MV-4-11 (cell line): ENCODE results near the gene ZSWIM1.
"Not testable (repeated sequence)": the region's sequence is repeated elsewhere in the genome, so short reads cannot be mapped to it uniquely, and the experiment has no call there.

ENCODE experiments used
- DNase-seq: peaks from one replicate; lab custom pipeline; 2025; lab: John Stamatoyannopoulos, UW

ZSWIM1 gene

DNA sequence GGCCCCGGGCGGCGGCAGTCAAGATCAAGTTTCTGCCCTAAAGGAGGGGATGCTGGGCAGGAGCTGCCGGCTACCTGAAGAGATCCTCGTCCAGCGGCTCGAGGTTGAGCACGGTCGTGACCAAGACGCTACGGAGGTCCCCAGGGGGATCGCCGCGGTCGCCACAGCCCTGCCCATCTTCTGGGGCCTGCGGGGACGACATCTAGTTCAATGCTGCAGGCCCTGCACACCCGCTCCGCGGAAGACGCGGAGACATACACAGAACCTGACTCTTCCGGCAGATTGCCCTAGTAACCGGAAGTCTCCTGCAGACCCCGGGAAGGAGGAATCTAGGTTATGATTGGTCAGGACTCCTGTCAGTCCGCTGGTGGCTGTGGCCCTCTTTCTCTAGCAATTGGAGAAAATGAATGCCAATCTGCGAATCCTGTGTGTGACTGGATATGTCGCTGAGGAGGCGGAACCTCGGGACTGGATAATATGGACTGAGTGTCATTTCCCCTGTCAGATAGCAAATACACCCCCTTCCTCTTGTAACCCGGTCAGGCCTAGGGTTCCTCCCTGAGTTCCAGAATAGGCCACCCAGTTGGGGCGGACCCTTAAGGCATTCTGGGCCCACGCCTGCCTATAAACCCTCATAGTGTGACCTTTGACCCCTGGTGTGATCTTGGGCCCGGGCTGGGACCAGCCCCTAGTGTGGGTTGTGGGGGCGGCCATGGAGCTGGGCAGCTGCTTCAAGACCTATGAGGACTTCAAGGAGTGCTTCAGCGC lies 23.7 kb upstream of the ZSWIM1 start, which contains the start of the genes ACOT8 and ZSWIM3:
Gene ACOT8 (minus strand): TSS at position 279 of the 768 bp plus-strand sequence. CDS start 77 bp downstream, at position 202.
Gene ZSWIM3 (plus strand): TSS at position 501 of the 768 bp plus-strand sequence. CDS start 212 bp downstream, at position 713.
- peak; percentile 100 for DNase-seq

DNA sequence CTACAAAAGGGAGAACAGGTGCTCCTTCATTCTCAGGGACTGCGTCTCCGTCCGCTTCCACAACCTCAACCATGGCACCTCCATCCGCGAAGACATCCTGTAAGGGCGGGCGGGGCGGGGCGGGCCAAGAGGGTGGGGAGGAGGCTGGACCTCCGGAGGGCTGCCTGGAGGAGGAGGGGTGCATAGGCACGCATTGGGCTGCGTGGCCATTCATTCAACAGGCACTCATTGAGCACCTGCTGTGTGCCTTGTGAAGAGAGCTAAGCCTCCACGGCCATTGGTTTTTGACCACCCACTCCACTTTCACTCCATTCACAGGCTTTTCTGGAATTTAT lies 23.2 kb upstream of the ZSWIM1 start:
- peak; percentile 56 for DNase-seq

DNA sequence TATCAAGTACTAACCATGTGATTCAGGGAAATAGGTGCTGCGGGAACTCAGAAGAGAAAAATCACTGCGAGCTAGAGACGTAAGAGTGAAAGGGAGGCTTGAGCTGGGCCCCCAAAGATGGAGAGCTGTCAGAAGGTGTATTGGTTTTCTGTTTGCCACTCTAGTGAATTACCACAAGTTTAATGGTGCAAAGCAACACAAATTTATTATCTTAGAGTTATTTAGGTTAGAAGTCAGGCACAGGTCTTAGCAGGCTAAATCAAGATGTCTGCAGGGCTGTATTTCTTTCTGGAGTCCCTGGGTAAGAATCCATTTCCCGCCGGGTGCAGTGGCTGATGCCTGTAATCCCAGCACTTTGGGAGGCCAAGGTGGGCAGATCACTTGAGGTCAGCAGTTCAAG lies 21.1 kb upstream of the ZSWIM1 start:
- DNase-seq: no peak

DNA sequence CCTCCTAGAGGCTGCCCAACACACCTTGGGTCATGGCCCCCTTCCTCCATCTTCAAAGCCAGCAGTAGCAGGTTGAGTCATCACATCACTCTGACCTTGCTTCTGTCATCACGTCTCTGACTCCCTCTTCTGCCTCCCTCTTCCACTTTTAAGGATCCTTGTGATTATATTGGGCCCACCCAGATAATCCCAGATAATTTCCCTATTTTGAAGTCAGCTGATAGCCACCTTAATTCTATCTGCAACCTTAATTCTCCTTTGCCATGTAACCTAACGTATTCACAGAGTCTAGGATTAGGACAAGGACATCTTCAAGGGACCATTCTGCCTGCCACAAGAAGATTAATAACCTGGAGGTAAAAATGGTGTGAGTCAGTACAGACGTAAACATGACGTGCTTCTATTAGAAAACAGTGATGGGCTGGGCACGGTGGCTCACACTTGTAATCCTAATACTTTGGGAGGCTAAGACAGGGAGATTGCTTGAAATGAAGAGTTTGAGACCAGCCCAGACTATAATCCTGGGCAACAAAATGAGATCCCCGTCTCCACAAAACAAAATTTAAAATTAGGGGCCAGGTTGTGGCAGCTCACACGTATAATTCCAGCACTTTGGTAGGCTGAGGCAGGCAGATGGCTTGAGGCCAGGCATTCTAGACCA lies 20.3 kb upstream of the ZSWIM1 start:
- DNase-seq: no peak

DNA sequence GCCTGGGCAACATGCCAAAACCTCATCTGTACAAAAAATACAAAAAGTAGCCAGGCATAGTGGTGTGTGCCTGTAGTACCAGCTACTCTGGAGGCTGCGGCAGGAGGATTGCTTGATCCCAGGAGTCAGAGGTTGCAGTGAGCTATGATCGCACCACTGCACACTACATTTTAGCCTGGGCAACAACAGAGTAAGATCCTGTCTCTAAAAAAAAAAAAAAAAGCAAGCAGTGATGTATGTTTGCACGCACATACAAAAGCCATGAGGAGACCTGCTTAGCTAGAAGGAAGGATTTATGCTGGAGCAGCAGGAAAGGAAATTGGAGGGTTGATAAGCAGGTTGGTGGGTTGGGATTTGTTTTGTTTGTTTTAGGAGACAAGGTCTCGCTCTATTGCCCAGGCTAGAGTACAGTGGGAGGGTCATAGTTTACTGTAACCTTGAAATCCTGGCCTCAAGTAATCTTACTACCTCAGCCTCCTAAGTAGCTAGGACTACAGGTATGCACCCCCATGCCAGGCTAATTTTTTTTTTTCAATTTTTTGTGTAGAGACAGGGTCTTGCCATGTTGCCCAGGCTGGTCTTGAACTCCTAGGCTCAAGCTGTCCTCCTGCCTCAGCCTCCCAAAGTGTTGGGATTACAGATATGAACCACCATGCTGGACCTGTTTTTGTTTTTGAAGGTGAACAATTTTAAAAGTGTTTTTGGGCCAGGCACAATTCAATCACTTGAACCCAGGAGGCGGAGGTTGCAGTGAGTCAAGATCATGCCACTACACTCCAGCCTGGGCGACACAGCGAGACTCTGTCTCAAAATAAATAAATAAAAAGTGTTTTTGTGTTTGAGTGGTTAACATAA lies 19.6 kb upstream of the ZSWIM1 start:
- no peak for DNase-seq

DNA sequence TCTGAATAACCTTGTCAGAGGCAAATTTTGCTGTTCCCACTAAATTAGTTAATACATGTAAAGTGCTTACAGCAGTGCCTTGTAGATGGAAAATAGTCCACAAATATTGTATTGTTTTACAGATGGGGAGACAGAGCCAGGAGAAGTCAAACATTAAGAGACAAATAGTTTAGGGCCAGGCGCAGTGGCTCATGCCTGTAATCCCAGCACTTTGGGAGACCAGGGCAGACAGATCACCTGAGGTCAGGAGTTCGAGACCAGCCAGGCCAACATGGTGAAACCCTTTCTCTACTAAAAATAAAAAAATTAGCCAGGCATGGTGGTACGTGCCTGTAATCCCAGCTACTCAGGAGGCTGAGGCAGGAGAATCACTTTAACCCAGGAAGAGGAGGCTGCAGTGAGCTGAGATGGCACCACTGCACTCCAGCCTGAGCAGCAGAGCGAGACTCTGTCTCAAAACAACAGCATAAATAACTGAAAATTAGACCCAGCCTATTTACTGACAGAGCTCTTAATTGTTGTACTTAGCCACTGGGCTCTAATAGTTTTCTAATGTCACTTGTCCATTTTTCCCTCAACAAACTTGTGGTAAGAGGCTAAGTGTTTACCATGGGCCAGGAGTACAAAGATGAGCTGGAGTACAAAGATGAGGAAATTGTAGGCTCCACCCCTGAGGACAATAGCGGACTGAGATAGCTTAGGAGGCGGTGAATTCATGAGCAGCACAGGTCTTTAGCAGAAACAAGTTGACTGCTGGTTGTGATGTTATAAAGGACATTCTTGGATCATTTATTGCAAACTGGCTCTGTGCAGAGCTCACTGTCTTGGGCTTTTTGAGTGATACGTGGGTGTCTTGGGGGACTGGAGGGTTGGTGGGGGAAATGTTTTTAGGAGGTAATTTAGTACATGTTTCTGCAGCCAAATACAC lies 17.2 kb upstream of the ZSWIM1 start:
- DNase-seq: peak; percentile 6

DNA sequence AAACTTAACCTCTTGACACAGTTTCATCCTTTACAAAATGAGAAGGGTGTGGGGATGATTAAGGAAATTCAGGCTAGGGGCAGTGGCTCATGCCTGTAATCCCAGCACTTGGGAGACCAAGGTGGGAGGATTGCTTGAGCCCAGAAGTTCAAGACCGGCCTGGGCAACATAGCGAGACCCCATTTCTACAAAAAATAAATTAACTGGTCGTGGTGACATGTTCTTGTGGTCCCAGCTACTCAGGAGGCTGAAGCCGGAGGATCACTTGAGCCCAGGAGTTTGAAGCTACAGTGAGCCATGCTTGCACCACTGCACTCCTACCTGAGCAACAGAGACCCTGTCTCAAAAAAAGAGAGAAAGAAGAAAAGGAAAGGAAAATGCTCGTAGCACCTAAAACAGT lies 14.6 kb upstream of the ZSWIM1 start:
- DNase-seq: no peak

DNA sequence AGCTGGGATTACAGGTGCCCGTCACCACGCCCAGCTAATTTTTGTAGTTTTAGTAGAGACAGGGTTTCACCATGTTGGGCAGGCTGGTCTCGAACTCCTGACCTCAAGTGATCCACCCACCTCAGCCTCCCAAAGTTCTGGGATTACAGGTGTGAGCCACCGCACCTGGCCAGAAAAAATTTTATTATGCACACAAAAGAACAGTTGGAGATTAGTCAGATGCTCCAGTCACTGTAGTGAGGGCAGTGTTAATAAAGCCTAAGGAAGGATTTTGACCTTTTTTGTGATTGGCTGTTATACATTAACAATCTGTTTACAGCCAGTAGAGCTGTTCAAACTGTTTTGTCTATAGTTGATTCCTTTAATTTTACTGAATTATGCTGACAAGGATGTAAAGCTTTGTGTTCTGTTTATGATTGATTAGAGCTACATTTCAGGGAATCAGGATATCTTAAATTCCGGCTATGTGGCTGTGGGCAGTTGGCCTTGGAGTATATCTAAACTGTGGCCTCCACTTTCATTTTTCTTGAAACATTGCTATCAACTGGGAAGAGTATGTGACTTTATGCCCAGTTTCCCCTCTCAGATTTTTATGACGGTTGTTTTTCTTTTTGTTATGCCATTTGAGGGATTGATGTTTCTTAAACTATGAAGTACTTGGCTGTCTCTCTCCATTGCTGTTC lies 13.8 kb upstream of the ZSWIM1 start:
- DNase-seq: no peak

DNA sequence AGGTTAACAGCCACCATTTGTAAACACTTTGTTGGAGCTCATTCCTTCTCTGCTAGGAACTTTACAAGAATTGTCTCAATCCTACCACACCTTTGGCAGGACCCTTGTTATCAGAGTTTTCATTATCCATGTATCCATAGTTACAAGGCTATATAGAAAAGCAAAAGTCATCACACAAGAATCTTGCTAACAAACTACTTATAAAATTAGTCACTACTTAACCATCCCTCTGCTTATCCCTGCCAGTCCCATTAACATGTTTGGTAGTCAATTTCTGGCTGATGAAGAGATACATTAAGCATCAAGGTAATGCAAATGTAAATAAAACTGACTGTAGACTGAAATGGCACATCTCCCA lies 13.2 kb upstream of the ZSWIM1 start:
- no peak for DNase-seq

DNA sequence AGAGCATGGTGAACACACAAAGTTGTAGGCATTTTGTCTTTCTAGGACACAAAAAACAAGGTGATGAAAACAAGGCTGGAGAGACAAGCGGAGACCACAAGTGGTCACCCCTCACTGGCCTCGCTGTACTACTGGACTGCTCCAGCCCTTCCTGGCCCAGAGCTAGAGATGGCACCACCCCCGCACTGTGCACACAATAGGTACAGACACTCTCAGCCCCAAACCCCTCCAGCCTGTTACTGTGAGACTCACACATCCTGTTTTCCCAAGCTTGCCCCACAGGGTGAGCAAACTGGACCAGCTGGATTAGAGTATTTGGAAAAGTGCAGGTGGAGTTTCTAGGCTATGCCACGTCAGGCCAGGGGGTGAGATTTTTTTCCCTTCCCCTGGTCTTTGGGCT lies 8.4 kb upstream of the ZSWIM1 start:
- DNase-seq: no peak

DNA sequence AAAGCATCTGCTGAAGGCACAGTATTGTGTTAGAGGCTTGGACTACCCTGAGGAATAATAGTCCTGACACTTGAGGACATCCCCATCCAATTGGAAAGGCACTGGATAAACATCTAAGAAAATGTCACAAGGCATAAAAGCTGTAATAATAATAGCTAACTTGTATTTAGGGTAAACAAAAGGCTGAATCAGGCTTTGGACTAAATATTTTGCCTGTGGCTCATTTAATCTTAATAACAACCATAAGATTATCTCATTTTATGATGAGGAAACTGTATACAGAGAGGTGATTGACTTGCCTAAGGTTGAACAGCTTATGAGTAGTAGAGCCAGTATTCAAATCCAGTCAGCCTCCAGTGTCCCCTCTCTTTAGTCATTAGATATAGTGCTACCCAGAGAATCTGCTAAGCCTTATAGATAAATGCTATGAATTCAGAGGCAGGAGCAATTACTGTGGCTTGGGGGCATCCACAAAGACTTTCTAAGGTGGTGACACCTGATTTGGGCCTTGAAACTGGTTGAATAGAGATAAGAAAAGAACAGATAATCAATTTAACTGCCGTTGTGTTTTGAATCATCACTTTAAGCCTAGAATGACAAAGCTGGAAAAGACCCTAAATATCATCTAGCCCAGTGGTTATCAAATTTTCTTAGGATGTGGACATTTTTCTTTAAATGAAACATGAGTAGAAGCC lies 7.5 kb upstream of the ZSWIM1 start:
- DNase-seq: no peak

DNA sequence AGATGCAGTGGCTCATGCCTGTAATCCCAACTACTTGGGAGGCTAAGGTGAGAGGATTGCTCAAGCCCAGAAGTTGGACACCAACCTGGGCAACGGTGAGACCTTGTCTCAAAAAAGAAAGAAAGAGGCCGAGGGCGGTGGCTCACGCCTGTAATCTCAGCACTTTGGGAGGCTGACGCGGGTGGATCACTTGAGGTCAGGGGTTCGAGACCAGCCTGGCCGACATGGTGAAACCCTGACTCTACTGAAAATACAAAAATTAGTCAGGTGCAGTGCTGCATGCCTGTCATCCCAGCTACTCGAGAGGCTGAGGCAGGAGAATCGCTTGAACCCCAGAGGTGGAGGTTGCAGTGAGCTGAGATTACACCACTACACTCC lies 6.9 kb upstream of the ZSWIM1 start:
- not testable (repeated sequence) for DNase-seq

DNA sequence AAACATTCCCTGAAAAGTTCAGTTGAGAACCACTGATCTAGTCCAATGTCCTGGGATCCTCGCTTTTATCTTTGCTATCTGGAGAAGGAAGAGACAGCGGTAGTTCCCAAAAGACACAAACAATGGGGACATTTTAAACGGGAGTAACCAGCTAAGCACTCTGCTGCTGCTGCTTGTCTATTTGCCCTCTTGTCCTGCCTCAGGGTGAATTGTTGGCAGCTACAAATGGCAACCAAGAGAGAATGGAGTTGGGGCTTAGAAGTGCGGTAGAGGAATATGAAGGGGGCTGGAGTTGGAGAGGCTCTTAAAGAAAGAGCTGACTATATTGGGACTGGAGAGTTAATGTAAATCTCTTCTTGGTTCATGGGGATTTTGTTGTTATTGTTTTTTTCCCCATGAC lies 6.5 kb upstream of the ZSWIM1 start:
- DNase-seq: no peak

DNA sequence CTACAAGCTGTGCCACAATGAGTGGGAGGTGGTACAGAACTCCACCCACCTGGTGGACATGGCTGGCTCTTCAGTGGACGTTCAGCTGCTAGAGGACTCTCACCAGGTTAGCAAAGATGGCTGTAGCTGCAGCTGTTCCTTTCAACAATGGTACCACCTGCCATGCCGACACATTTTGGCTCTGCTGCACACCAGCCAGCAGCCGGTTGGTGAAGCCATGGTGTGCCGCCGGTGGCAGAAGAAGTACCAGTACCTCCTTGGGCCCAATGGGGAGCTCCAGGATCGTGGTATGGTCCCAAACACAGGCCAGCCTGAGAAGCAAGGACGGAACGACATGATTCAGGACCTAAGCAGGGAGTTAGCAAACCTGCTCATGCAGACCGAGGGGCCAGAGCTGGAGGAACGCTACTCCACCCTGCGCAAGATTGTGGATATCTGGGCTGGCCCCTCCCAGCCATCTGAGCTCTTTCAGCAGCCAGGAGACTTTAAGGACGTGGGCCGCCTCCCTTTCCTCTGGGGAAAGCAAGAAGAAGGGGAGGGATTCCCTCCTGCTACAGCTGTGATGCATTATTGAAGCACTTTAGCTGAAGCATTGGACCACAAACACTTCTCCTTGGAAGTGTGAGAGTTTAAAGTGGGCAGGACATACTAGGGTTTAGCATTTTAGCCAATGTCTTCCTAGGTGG lies 2.8 kb upstream of the ZSWIM1 start:
- no peak for DNase-seq

DNA sequence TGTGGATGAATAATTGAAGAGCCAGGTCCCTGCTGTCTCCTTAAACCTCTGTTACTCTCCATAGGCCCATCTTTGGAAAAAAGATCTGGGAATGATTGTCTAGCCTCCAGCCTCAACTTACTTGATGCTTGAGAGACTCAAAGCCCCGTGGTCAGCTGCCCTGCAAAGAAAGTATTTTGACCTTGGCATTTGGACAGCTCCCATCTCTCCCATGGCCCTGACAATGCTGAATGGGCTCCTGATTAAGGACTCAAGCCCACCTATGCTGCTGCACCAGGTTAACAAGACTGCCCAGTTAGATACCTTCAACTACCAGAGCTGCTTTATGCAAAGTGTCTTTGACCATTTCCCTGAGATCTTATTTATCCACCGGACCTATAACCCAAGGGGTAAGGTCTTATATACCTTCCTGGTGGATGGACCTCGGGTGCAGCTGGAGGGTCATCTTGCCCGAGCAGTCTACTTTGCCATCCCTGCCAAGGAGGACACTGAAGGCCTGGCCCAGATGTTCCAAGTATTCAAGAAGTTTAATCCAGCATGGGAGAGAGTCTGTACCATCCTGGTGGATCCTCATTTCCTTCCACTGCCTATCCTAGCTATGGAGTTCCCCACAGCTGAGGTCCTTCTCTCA lies 1.6 kb downstream of the ZSWIM1 start:
- DNase-seq: no peak

DNA sequence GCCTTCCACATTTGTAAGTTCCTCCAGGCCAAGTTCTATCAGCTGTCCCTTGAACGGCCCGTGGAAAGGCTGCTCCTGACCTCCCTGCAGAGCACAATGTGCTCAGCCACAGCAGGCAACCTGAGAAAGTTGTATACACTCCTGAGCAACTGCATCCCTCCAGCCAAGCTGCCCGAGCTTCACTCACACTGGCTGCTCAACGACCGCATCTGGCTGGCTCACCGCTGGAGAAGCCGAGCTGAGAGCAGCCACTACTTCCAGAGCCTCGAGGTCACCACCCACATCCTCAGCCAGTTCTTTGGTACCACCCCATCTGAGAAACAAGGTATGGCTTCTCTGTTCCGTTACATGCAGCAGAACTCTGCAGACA lies 2.1 kb downstream of the ZSWIM1 start:
- no peak for DNase-seq

DNA sequence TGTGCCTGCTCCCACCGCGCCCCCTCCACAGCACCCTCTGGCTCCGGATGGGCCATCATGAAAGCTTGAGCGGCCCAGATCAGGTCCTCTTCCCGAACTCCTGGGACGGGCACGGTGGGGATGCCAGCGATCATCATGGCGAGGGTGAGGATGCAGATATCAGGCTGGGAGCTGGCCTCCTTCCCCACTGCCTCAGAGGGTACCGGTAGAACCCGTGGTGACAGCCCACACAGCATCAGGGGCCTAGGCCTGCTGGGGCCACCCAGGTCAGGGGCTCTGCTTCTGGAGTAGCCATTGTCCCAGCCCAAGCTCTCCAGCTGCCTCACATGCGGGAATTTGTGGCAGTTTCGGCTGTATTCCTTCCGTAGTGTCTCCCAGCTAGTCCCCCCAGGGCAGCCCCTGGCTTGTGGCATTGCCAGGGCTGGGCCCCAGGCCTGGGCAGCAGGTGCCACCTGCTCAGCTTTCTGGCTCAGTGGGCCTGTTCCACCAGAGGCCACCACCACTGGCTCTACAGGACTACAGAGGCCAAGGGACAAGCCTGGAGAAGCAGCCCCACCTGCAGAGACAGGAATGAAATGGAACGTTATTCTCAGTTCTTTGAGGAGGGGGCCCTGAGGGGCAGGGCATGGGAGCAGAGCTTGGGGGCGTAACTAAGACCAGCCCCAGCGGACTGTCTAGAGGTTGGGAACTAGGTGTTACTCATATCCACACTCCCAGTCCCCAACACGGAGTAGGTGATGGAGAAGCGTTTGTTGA lies 5.7 kb downstream of the ZSWIM1 start:
- DNase-seq: no peak

DNA sequence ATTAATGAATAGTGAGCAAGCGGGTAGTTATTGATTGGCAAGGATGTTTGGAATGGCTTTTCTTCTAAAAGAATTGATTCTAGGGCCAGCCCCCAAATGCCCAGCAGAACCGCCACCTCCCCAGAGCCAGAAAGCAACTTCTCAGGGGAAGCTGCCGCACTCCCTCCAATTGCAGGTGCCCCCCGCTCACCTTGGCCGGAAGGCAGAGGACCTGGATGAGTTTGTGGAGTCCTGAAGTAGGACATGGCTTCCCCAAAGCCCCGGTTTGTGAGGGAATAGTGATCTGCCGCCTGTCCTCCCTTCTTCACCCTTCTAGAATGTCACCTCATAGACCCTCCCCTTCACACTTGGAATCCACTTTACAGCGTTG lies 6.3 kb downstream of the ZSWIM1 start, which contains the start of gene SPATA25:
Gene SPATA25 (minus strand): TSS at position 277 of the 370 bp plus-strand sequence. CDS start 32 bp downstream, at position 245.
- no peak for DNase-seq

DNA sequence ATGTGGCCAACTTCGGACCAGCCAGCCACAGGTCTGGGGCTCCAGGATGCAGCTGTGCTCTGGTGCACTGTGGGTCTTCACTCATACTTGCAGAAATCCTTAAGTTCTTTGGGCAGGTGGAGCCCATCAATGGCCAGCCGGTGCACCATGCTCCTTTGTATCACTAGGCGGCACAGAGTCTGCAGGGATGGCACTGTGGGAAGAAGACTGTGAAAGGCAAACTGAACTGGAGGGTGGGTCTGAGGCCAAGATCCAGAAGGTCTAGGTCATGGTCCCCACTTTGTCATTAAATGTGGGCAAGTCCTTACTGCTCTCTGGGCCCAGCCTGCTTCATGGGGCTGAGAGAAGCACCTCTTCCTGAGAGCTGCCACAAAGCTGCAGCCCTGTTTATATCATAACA lies 7.7 kb downstream of the ZSWIM1 start:
- no peak for DNase-seq
